A172 (cell line): ENCODE results near the gene TNKS1BP1. TPM values are rescaled to one million over a fixed set of nuclear protein-coding genes. Genes with fewer than 3 reads are reported as not detected.
"Not testable (repeated sequence)": the region's sequence is repeated elsewhere in the genome, so short reads cannot be mapped to it uniquely, and the experiment has no call there.

Source experiments
- DNase-seq: peaks from one replicate; pipeline ENCODE4 v3.0.0-alpha.2; 2015; ENCODE audit warnings: low spot score
- total RNA-seq: library from RNA; depleted of rRNA; stranded (reverse); fragments of >200 nt; shearing (Covaris generic); gene quantifications from 2 replicates; pipeline ENCODE4 v1.2.3, GENCODE V29; 2014

The TNKS1BP1 gene
- total RNA-seq, 1 experiment from 2014 or later = 43.8 TPM

- DNase-seq = no peak
These were observed 29.9 kb upstream of the TNKS1BP1 start for GRCh38 chr11:57354699-57355098.

- DNase-seq = no peak
These were observed 29.1 kb upstream of the TNKS1BP1 start for GRCh38 chr11:57353852-57354251.

GRCh38 chr11:57353446-57353845 is 28.7 kb upstream of the TNKS1BP1 start:
- no peak for DNase-seq

GRCh38 chr11:57353036-57353435 is 28.3 kb upstream of the TNKS1BP1 start:
- no peak for DNase-seq

GRCh38 chr11:57349491-57350274 is 24.9 kb upstream of the TNKS1BP1 start:
- DNase-seq = peak; percentile 45

GRCh38 chr11:57348636-57349313 is 24.0 kb upstream of the TNKS1BP1 start:
- DNase-seq = no peak

- no peak for DNase-seq
These were observed 23.3 kb upstream of the TNKS1BP1 start for GRCh38 chr11:57348052-57348451.

- no peak for DNase-seq
These were observed 22.6 kb upstream of the TNKS1BP1 start for GRCh38 chr11:57347336-57347735.

GRCh38 chr11:57345555-57346211 is 20.9 kb upstream of the TNKS1BP1 start:
- DNase-seq = peak; percentile 77

- DNase-seq = no peak
These were observed 20.1 kb upstream of the TNKS1BP1 start for GRCh38 chr11:57344826-57345225.

GRCh38 chr11:57343825-57344224 is 19.1 kb upstream of the TNKS1BP1 start:
- DNase-seq = no peak

GRCh38 chr11:57342702-57343101 is 17.9 kb upstream of the TNKS1BP1 start:
- no peak for DNase-seq

GRCh38 chr11:57341250-57341808 is 16.6 kb upstream of the TNKS1BP1 start:
- DNase-seq = no peak

- no peak for DNase-seq
These were observed 15.4 kb upstream of the TNKS1BP1 start for GRCh38 chr11:57340039-57340615.

- no peak for DNase-seq
These were observed 14.6 kb upstream of the TNKS1BP1 start for GRCh38 chr11:57339328-57339727.

GRCh38 chr11:57338142-57338541 is 13.4 kb upstream of the TNKS1BP1 start, which contains the start of gene P2RX3:
Gene P2RX3 (plus strand): TSS chr11:57338352. CDS start chr11:57338551, 199 bp downstream.
- DNase-seq = no peak

- DNase-seq = not testable (repeated sequence)
These were observed 12.1 kb upstream of the TNKS1BP1 start for GRCh38 chr11:57336856-57337255.

- DNase-seq = no peak
These were observed 11.4 kb upstream of the TNKS1BP1 start for GRCh38 chr11:57336111-57336666.

- DNase-seq = peak; percentile 78
These were observed 10.8 kb upstream of the TNKS1BP1 start, which contains the start of gene SSRP1 for GRCh38 chr11:57335343-57336110. Gene SSRP1 (minus strand): TSS chr11:57335892. CDS start chr11:57335121, 771 bp downstream.

- DNase-seq = no peak
These were observed 10.2 kb upstream of the TNKS1BP1 start for GRCh38 chr11:57335023-57335342.
